ENCODE results near the gene SEMA3D.

The SEMA3D gene

GRCh38 chr7:85185424-85186082 lies 1.3 kb downstream of the SEMA3D start:
- no peak for FAIRE-seq
- no peak for TF ChIP-seq CTCF (IDR thresholded peaks at IDR 0.05; ENCODE audit: insufficient read depth, missing control alignments)
- no peak for DNase-seq (ENCODE audit: insufficient read length, low spot score)

GRCh38 chr7:85184599-85185423 lies 2.0 kb downstream of the SEMA3D start:
- FAIRE-seq: no peak
- TF ChIP-seq CTCF (IDR thresholded peaks at IDR 0.05; ENCODE audit: insufficient read depth, missing control alignments): no peak
- DNase-seq (ENCODE audit: insufficient read length, low spot score): no peak

GRCh38 chr7:85183296-85183695 lies 3.6 kb downstream of the SEMA3D start:
- DNase-seq (ENCODE audit: insufficient read length, low spot score) (no peak), FAIRE-seq (no peak)
- no peak for TF ChIP-seq CTCF (IDR thresholded peaks at IDR 0.05; ENCODE audit: insufficient read depth, missing control alignments)

- no peak for TF ChIP-seq CTCF (IDR thresholded peaks at IDR 0.05; ENCODE audit: insufficient read depth, missing control alignments)
Observed at GRCh38 chr7:85178531-85179298, 8.1 kb downstream of the SEMA3D start.

GRCh38 chr7:85177316-85177715 lies 9.5 kb downstream of the SEMA3D start:
- DNase-seq (ENCODE audit: insufficient read length, low spot score): no peak
- FAIRE-seq: no peak
- TF ChIP-seq CTCF (IDR thresholded peaks at IDR 0.05; ENCODE audit: insufficient read depth, missing control alignments): no peak

More at GRCh38 chr7:85178531-85179298, 8.1 kb downstream of the SEMA3D start:
- no peak for DNase-seq (ENCODE audit: insufficient read length, low spot score)
- FAIRE-seq: no peak

- FAIRE-seq (no peak), DNase-seq (ENCODE audit: insufficient read length, low spot score) (no peak)
- no peak for TF ChIP-seq CTCF (IDR thresholded peaks at IDR 0.05; ENCODE audit: insufficient read depth, missing control alignments)
Observed at GRCh38 chr7:85176197-85176596, 10.7 kb downstream of the SEMA3D start.

Data from D721Med (cell line).